GM19467 (cell line): ENCODE results near the gene TRIP12.
"Not testable (repeated sequence)": the region's sequence is repeated elsewhere in the genome, so short reads cannot be mapped to it uniquely, and the experiment has no call there.

ENCODE experiments used
- ATAC-seq: cut with Tn5 transposase; IDR thresholded peaks from one replicate; pipeline ENCODE4 v1.9.1; 2021; ENCODE audit warnings: mild to moderate bottlenecking, moderate library complexity; ENCODE audit not compliant: unreplicated experiment

The TRIP12 gene

GRCh38 chr2:229879191-229879950, 42.4 kb downstream of the TRIP12 start:
- ATAC-seq = no peak

- no peak for ATAC-seq
These were observed 46.3 kb downstream of the TRIP12 start for GRCh38 chr2:229875549-229875948.

GRCh38 chr2:229874647-229875046, 47.2 kb downstream of the TRIP12 start:
- no peak for ATAC-seq

- ATAC-seq = peak; percentile 85
These were observed 48.7 kb downstream of the TRIP12 start for GRCh38 chr2:229873123-229873581.

- ATAC-seq = no peak
These were observed 50.7 kb downstream of the TRIP12 start for GRCh38 chr2:229870903-229871656.

- ATAC-seq = no peak
These were observed 52.6 kb downstream of the TRIP12 start for GRCh38 chr2:229869226-229869625.

GRCh38 chr2:229868794-229869193, 53.0 kb downstream of the TRIP12 start:
- no peak for ATAC-seq

GRCh38 chr2:229865033-229865432, 56.8 kb downstream of the TRIP12 start:
- no peak for ATAC-seq

- ATAC-seq = no peak
These were observed 60.4 kb downstream of the TRIP12 start for GRCh38 chr2:229861431-229861830.

- ATAC-seq = no peak
These were observed 61.5 kb downstream of the TRIP12 start for GRCh38 chr2:229860334-229860733.

GRCh38 chr2:229858351-229858750, 63.5 kb downstream of the TRIP12 start:
- ATAC-seq = no peak

GRCh38 chr2:229857634-229858033, 64.2 kb downstream of the TRIP12 start:
- ATAC-seq = no peak

GRCh38 chr2:229856413-229856812, 65.4 kb downstream of the TRIP12 start:
- peak; percentile 73 for ATAC-seq

- ATAC-seq = no peak
These were observed 66.7 kb downstream of the TRIP12 start for GRCh38 chr2:229855116-229855515.

GRCh38 chr2:229852565-229852964, 69.2 kb downstream of the TRIP12 start:
- peak; percentile 78 for ATAC-seq

- no peak for ATAC-seq
These were observed 69.9 kb downstream of the TRIP12 start for GRCh38 chr2:229851870-229852269.

- not testable (repeated sequence) for ATAC-seq
These were observed 71.2 kb downstream of the TRIP12 start for GRCh38 chr2:229850355-229851275.

- no peak for ATAC-seq
These were observed 72.7 kb downstream of the TRIP12 start for GRCh38 chr2:229849073-229849472.

- no peak for ATAC-seq
These were observed 78.2 kb downstream of the TRIP12 start for GRCh38 chr2:229843613-229844012.

GRCh38 chr2:229838729-229839128, 83.1 kb downstream of the TRIP12 start:
- no peak for ATAC-seq

- no peak for ATAC-seq
These were observed 85.0 kb downstream of the TRIP12 start for GRCh38 chr2:229836847-229837246.
